Heart right ventricle (tissue), 16 donors: ENCODE measurements around the gene MED9. TPM values are rescaled to one million over a fixed set of nuclear protein-coding genes. Genes with fewer than 3 reads are reported as not detected.

ENCODE experiments used
- ATAC-seq, 8 donors: fragments of 200-7000 bp; cut with Tn5 transposase; one replicate each; pipeline ENCODE4 v1.9.1; 2020; ENCODE audit warnings: mild to moderate bottlenecking in 8 of 8, moderate library complexity in 8 of 8, moderate number of reproducible peaks in 1 of 8
- DNase-seq, 2 donors: peaks; one replicate each; pipeline ENCODE4 v3.0.0-alpha.2; 2020
- H3K27ac ChIP-seq, 10 donors: fragments of 200-600 bp; sonication (generic) in 2 of 10; one replicate each; pipeline versions ENCODE4 v1.5.0 to v1.8.0; 2020 to 2022; ENCODE audit warnings: mild to moderate bottlenecking in 3 of 10
- H3K27me3 ChIP-seq, 7 donors: fragments of 200-600 bp; one replicate each; pipeline ENCODE4 v1.8.0; 2021 to 2022; ENCODE audit warnings: mild to moderate bottlenecking in 2 of 7
- H3K36me3 ChIP-seq, 9 donors: fragments of 200-600 bp; sonication (generic) in 1 of 9; one replicate each; pipeline versions ENCODE4 v1.5.0 to v1.8.0; 2020 to 2022; ENCODE audit warnings: mild to moderate bottlenecking in 2 of 9
- H3K4me1 ChIP-seq, 9 donors: fragments of 200-600 bp; sonication (generic) in 1 of 9; one replicate each; pipeline versions ENCODE4 v1.5.0 to v1.8.0; 2020 to 2022; ENCODE audit warnings: mild to moderate bottlenecking in 4 of 9
- H3K4me3 ChIP-seq, 10 donors: fragments of 200-600 bp; sonication (generic) in 2 of 10; one replicate each; pipeline versions ENCODE4 v1.5.0 to v1.8.0; 2020 to 2022; ENCODE audit warnings: mild to moderate bottlenecking in 7 of 10, moderate library complexity in 2 of 10
- H3K9me3 ChIP-seq, 11 donors: fragments of 200-600 bp in 10 of 11; sonication (generic) in 2 of 11; one replicate each; pipeline versions ENCODE4 v1.5.0 to v1.8.0; 2013 to 2022; ENCODE audit warnings: mild to moderate bottlenecking in 2 of 11, control low read depth in 1 of 11, moderate library complexity in 1 of 11
- CTCF ChIP-seq, 9 donors: fragments of 200-600 bp; sonication (generic) in 2 of 9; IDR thresholded peaks; one replicate each; pipeline versions ENCODE4 v1.5.0 to v1.8.0; 2021 to 2022; ENCODE audit warnings: antibody characterized with exemption in 9 of 9, mild to moderate bottlenecking in 5 of 9, moderate library complexity in 1 of 9
- WGBS, 2 donors: extraction: QIAGEN DNeasy Blood & Tissue Kit; methylation state at CpG; one replicate each; pipeline ENCODE4 v1.1.7; 2013; ENCODE audit warnings: inconsistent platforms in 1 of 2; 5-methylcytosine and 5-hydroxymethylcytosine counted together
- intact Hi-C, 10 donors: fragments of 100-400 bp; cut with DNase I; formaldehyde crosslinking; loops; one replicate each; pipeline versions ENCODE4 v1.11.1 to v1.14.2; 2022
- polyA plus RNA-seq, 2 donors: library from polyadenylated mRNA; stranded (reverse); fragments of 200-250 nt; gene quantifications; one replicate each; pipeline ENCODE4 v1.2.3, GENCODE V29; 2013
- total RNA-seq, 10 donors: library from RNA; stranded (reverse); fragmentation: NEBNext Ultra II Directional in 3 of 10; extraction: Animal tissue kit (Norgen Biotek cat#: 25700) in 3 of 10; gene quantifications; one replicate each; pipeline versions ENCODE4 v1.2.1 to v1.2.4, GENCODE V29; 2021 to 2023
- donor health status: Arrhythmogenic right ventricular cardiomyopathy.
- donor health status: ischemic (EF 13 %, LVEDD 7.1; RV severe dilation, severe dysfunction).
- donor health status: healthy with polysubstance abuse.
- donor health status: DM: no; HTN: yes; CAD: no.
- donor health status: DM: no; HTN: no; CAD: no.
- donor health status: ischemic (EF 25% LVEDD 6.9; RV normal size, moderate dysfunction).
- donor health status: ischemic (EF 25% LVEDD 5.7; RV mildly dilated, moderate dysfunction).
- donor health status: healthy.
- donor health status: DM: yes; HTN: yes; CAD: no.
- donor health status: Ischemic cardiomyopathy.
- donor health status: ischemic (EF 35%, LVEDD 5.7; RV mildly dilated, moderate dysfunction).
- donor health status: nonischemic (EF 11% LVEDD 7.7; RV severe dilation, severe dysfunction).
- donor health status: DM: yes; HTN: yes; CAD: no.
- donor health status: PGD.
- donor health status: ischemic (EF 29% LVEDD 5.4; RV normal size, mild dysfunction).
- donor health status: nonischemic (EF 23%, LVEDD 6.1; RV moderate dilation, normal function).

The MED9 gene
- total and polyA plus RNA-seq, 12 donors = 31.4 to 42.0 (median 33.6) TPM

DNA sequence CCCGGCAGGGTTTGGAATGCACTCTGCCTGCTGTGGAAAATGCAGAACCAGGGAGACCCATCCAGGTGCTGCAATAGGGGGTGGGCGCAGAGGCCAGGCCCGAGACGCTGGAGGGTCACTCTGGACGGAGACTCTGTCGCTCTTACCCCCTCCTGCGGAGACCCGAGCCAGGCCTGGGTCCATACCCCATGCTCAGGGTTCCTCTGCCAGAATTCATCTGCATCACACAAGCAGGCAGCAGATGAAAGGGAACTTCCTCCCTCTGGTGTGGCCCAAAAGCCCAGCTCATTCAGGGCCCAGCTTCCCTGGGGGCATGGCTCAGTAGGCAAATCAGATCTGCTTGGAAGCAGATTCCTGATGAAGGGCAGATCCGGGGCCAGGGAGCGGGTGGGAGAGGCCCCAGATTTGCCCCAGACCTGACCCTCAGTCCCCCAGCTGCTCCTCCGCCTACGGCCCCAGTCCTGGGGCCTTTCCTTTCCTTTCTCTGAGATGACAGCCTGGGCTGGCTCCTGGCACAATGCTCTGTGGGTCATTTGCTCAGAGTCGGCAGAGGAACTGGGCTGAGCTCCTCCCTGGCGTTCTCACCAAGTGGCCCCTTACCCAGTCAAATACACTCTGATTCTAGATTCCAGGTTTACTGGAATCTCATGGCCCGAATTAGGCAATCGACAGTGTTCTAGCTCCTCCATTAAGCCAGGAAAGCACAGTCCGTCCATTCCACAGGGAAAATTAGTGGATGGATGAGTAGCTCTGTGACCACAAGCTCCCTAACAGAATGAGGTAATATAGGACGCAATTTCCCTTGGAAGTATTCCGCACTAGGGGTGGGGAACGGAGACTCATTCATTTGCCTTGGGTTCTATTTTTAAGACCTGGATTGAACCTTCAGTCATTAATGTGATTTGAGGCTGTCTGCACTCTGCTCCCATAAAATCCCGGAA is 38.5 kb downstream of the MED9 start:
- DNase-seq (peak in 1 of 2 donors; percentile 7), ATAC-seq (peak in 1 of 8 donors; percentile 10)
- H3K27ac ChIP-seq = peak overlapping the region in 1 of 10 donors; percentile 38
- H3K4me3 ChIP-seq = no peak overlapping the region
- H3K4me1 ChIP-seq = peaks cover 0 to 4% (median 0%) of the 10 kb centered on the region in 9 donors
- H3K36me3 ChIP-seq = no peaks in the 10 kb centered on the region
- H3K27me3 ChIP-seq = no peaks in the 10 kb centered on the region
- no peaks in the 10 kb centered on the region for H3K9me3 ChIP-seq
- 89% methylated on average over 21 of the region's 21 CpGs for WGBS, 2 donors
- no peak for TF ChIP-seq CTCF (IDR thresholded peaks at IDR 0.05)
- intact Hi-C loops = no loop called here

DNA sequence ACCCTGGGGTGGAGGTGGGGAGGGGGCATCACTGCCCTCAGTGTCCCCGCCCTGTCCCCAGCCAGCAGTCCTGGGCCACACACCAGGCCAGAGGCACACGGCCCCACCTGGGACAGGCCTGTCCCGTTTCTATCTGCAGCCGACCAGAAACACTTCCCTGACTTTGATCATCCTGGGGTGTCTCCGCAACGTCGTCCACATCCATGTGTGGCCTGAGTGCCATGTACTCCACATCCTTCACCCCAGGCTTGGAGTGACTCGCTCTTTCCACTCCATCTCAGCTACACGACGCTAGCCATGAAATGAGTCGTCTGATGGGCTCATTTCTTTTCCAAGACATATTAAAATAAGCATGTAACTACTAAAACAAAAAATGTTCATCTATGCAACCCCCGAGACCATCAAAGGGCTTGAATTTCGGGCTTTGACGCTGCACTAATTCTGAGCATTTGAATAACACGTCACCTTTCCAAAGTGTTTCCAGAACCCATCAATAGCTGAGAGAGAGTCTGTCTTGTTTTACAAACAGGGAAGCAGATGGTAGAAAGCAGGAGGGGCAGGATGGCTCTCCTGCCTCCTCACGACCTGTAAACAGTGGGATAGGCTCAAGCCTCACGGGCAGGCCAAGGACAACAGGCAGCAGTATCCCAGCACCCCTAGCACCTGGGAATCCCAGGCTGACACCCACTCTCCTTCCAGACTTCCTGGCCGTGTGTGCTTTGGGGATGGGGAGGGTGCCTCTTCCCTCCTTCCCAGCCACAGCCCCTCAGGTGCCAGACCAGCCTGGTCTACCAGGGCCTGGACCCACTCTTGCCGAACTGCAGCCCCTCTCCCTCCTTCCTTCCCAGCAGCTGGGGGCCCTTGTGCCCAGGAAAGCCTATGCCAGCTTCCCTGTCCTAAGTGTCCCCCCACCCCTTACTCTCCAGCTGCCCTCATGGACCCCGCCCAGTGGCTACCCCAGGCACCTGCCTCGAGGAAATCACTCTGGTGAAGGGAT is 39.4 kb downstream of the MED9 start:
- TF ChIP-seq CTCF (IDR thresholded peaks at IDR 0.05) = no peak
- peaks cover 0 to 4% (median 0%) of the 10 kb centered on the region in 9 donors for H3K4me1 ChIP-seq
- peaks cover 0 to 8% (median 0%) of the 10 kb centered on the region in 9 donors for H3K36me3 ChIP-seq
- DNase-seq (no peak), ATAC-seq (no peak)
- no peak overlapping the region for H3K27ac ChIP-seq
- no peaks in the 10 kb centered on the region for H3K9me3 ChIP-seq
- no peak overlapping the region for H3K4me3 ChIP-seq
- 84 to 87% methylated on average over 21 of the region's 21 CpGs for WGBS, 2 donors
- intact Hi-C loops = no loop called here
- no peaks in the 10 kb centered on the region for H3K27me3 ChIP-seq

- no peak overlapping the region for H3K4me3 ChIP-seq
- TF ChIP-seq CTCF (IDR thresholded peaks at IDR 0.05) = no peak
- ATAC-seq = no peak
- no peak for DNase-seq
- 92 to 96% methylated on average over 14 of the region's 14 CpGs for WGBS, 2 donors
- intact Hi-C loops = no loop called here
- no peaks in the 10 kb centered on the region for H3K9me3 ChIP-seq
- H3K27ac ChIP-seq = no peak overlapping the region
- H3K4me1 ChIP-seq = no peaks in the 10 kb centered on the region
- H3K27me3 ChIP-seq = no peaks in the 10 kb centered on the region
- H3K36me3 ChIP-seq = peaks cover 0 to 9% (median 0%) of the 10 kb centered on the region in 9 donors
These were observed 40.3 kb downstream of the MED9 start for GRCh38 chr17:17516941-17517720.
